Ectodermal cell (in vitro differentiated cells): ENCODE measurements around the gene ODF2L.

Experiments used
- H3K27ac ChIP-seq: 2 replicates; pipeline ENCODE4 v1.7.0; 2013; ENCODE audit warnings: mild to moderate bottlenecking, low read depth, low read length; ENCODE audit not compliant: insufficient read depth, poor library complexity, severe bottlenecking
- H3K27me3 ChIP-seq: 2 replicates; pipeline ENCODE4 v1.7.0; 2013; ENCODE audit warnings: mild to moderate bottlenecking, low read length; ENCODE audit not compliant: insufficient read depth, control insufficient read depth, poor library complexity, severe bottlenecking
- H3K36me3 ChIP-seq: one replicate; pipeline ENCODE4 v1.7.0; 2013; ENCODE audit warnings: low read length; ENCODE audit not compliant: control insufficient read depth, insufficient read depth
- H3K4me1 ChIP-seq: one replicate; pipeline ENCODE4 v1.7.0; 2013; ENCODE audit warnings: low read length; ENCODE audit not compliant: control insufficient read depth, insufficient read depth
- H3K4me3 ChIP-seq: 2 replicates; pipeline ENCODE4 v1.7.0; 2013; ENCODE audit warnings: low read depth, low read length, control low read depth; ENCODE audit not compliant: insufficient read depth
- H3K9me3 ChIP-seq: 2 replicates; pipeline ENCODE4 v1.7.0; 2013; ENCODE audit warnings: mild to moderate bottlenecking, low read length, moderate library complexity; ENCODE audit not compliant: control insufficient read depth
- WGBS, 2 experiments: methylation state at CpG; one replicate each; pipeline ENCODE4 v1.1.7; 2013; ENCODE audit warnings: missing lambda C conversion rate in 2 of 2; 5-methylcytosine and 5-hydroxymethylcytosine counted together

ODF2L gene

DNA sequence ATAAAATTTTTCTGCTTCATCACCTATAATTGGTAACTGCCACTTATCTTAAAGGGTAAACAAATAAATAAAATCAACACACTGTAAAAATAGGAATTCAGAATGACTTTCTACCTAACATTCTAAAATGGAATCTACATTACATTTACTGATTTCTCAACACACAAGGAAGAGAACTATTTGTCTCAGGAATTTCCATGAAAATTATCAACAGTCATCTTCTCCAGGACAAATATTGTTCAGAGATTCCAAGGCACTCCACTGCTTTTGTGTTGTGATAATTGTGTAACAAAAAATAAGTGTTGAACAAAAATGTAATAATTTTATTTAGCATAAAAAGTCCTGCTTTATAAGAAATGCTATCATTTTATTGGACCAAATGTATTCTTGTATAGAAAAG, 7.3 kb downstream of the ODF2L start:
- H3K9me3 ChIP-seq: no peaks in the 10 kb centered on the region

GRCh38 chr1:86387916-86388627, 8.1 kb downstream of the ODF2L start:
- H3K9me3 ChIP-seq: no peaks in the 10 kb centered on the region
- H3K4me3 ChIP-seq: no peak overlapping the region
- H3K27ac ChIP-seq: no peak overlapping the region
- H3K4me1 ChIP-seq: no peaks in the 10 kb centered on the region
- no peaks in the 10 kb centered on the region for H3K36me3 ChIP-seq
- WGBS, 2 experiments: 75 to 100% methylated on average over 1 to 3 of the region's 3 CpGs
- H3K27me3 ChIP-seq: no peaks in the 10 kb centered on the region

More for the DNA sequence above, 7.3 kb downstream of the ODF2L start:
- Histone ChIP-seq H3K27ac (no peak overlapping the region), H3K27me3 (no peaks in the 10 kb centered on the region), H3K4me1 (no peaks in the 10 kb centered on the region), H3K36me3 (no peaks in the 10 kb centered on the region), H3K4me3 (no peak overlapping the region)

GRCh38 chr1:86382878-86383277, 13.2 kb downstream of the ODF2L start:
- no CpG with 5 or more reads among the region's 1 CpG for WGBS, 2 experiments
- Histone ChIP-seq H3K27me3 (no peaks in the 10 kb centered on the region), H3K27ac (no peak overlapping the region), H3K4me1 (no peaks in the 10 kb centered on the region), H3K36me3 (peaks cover 9% of the 10 kb centered on the region), H3K9me3 (no peaks in the 10 kb centered on the region), H3K4me3 (no peak overlapping the region)

DNA sequence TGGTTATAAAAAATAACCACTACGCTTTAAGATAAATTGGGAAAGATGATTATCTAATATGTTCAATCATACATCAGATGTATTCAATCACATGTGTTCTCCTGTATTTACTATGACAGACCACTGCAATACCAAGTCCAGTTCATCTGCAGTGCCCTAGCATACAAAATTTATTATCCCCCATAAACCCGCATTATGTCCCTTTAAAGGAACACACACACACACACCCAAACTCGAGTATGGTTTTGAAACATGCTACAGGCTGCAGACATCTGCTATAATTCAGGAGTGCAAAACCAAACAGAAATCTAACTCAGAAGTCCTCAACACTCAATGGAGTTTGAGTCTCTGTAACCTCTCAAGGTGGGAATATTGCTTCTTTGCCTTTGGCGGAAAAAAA, 14.9 kb downstream of the ODF2L start:
- Histone ChIP-seq H3K36me3 (peaks cover 21% of the 10 kb centered on the region), H3K9me3 (peaks cover 5% of the 10 kb centered on the region), H3K4me1 (no peaks in the 10 kb centered on the region), H3K27me3 (no peaks in the 10 kb centered on the region), H3K4me3 (no peak overlapping the region), H3K27ac (no peak overlapping the region)
- WGBS, 2 experiments: 88 to 94% methylated on average over 2 to 3 of the region's 4 CpGs

GRCh38 chr1:86380257-86380861, 15.8 kb downstream of the ODF2L start:
- Histone ChIP-seq H3K27ac (no peak overlapping the region), H3K36me3 (peaks cover 25% of the 10 kb centered on the region), H3K9me3 (peaks cover 5% of the 10 kb centered on the region), H3K4me1 (no peaks in the 10 kb centered on the region), H3K4me3 (no peak overlapping the region), H3K27me3 (no peaks in the 10 kb centered on the region)
- WGBS, 2 experiments: 21% methylated on average over 2 to 4 of the region's 4 CpGs

- 90 to 100% methylated on average over 1 of the region's 1 CpG for WGBS, 2 experiments
- H3K27me3 ChIP-seq: no peaks in the 10 kb centered on the region
- peaks cover 5% of the 10 kb centered on the region for H3K9me3 ChIP-seq
- no peaks in the 10 kb centered on the region for H3K4me1 ChIP-seq
- peaks cover 30% of the 10 kb centered on the region for H3K36me3 ChIP-seq
- H3K4me3 ChIP-seq: no peak overlapping the region
- H3K27ac ChIP-seq: no peak overlapping the region
These were observed 17.3 kb downstream of the ODF2L start for GRCh38 chr1:86378813-86379212.

DNA sequence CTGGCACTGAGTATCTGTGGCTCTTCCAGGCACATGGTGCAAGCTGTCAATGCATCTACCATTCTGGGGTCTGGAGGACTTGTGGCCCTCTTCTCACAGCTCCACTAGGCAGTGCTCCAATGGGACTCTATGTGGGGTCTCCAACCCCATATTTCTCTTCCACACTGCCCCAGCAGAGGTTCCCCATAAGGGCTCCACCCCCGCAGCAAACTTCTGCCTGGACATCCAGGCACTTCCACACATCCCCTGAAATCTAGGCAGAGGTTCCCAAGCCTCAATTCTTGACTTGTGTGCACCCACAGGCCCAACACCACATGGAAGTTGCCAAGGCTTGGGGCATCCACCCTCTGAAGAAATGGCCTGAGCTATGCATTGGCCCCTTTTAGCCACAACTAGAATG, 18.8 kb downstream of the ODF2L start:
- Histone ChIP-seq H3K27me3 (no peaks in the 10 kb centered on the region), H3K4me1 (no peaks in the 10 kb centered on the region), H3K27ac (no peak overlapping the region), H3K36me3 (peaks cover 30% of the 10 kb centered on the region), H3K9me3 (peaks cover 5% of the 10 kb centered on the region), H3K4me3 (no peak overlapping the region)
- WGBS, 2 experiments: 87 to 91% methylated on average over 1 of the region's 1 CpG

DNA sequence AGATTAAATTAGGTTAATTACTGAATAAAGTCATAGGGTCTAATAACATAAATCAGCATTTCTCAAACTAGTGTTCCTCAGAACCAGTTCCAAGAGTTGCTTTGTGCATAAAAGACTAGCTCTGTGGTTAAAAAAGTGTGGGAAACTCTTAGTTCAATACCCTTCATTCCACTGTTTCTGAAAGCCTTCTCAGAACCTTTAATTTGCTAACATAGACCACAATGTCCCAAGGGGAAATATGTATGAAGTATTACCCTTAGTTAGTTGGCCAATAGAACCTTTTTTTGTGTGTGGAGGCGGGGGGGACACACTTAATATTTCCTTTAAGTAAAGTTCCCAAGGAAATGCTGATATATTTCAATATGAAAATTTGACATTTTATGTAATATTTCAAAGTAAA, 20.4 kb downstream of the ODF2L start:
- no peaks in the 10 kb centered on the region for H3K4me1 ChIP-seq
- peaks cover 30% of the 10 kb centered on the region for H3K36me3 ChIP-seq
- H3K27ac ChIP-seq: no peak overlapping the region
- H3K27me3 ChIP-seq: no peaks in the 10 kb centered on the region
- no peak overlapping the region for H3K4me3 ChIP-seq
- peaks cover 5% of the 10 kb centered on the region for H3K9me3 ChIP-seq
- no CpG with 5 or more reads among the region's 1 CpG for WGBS, 2 experiments

DNA sequence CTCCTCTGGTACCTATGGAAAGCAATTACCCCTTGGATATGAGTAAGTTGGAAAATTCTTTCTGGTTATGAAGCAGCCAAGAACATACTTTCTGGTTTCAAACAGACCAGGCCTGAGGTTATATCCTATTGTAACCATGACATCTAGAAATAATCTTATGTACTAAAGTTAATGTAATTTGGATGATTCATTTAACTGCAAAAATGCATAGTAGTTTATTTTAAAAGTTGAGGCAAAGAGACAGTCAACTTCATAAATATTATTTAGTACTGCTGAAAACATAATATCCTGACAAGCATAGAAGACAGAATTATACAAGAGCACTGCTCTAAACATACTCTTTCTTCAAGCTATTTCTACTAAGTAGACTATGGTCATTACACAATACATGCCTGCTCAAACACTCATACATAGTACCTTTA, 25.5 kb downstream of the ODF2L start:
- Histone ChIP-seq H3K27ac (no peak overlapping the region), H3K4me3 (no peak overlapping the region)

GRCh38 chr1:86365896-86366295, 30.2 kb downstream of the ODF2L start:
- Histone ChIP-seq H3K27me3 (no peaks in the 10 kb centered on the region), H3K9me3 (no peaks in the 10 kb centered on the region), H3K4me1 (no peaks in the 10 kb centered on the region), H3K36me3 (no peaks in the 10 kb centered on the region), H3K4me3 (no peak overlapping the region), H3K27ac (no peak overlapping the region)
- 97 to 98% methylated on average over 5 to 6 of the region's 6 CpGs for WGBS, 2 experiments

More for the DNA sequence above, 25.5 kb downstream of the ODF2L start:
- Histone ChIP-seq H3K27me3 (no peaks in the 10 kb centered on the region), H3K4me1 (no peaks in the 10 kb centered on the region), H3K36me3 (peaks cover 6% of the 10 kb centered on the region), H3K9me3 (no peaks in the 10 kb centered on the region)
